Left lung (tissue), 10 donors: ENCODE data around the gene OSER1. TPM values are rescaled to one million over a fixed set of nuclear protein-coding genes. Genes with fewer than 3 reads are reported as not detected.
"Not testable (repeated sequence)": the region's sequence is repeated elsewhere in the genome, so short reads cannot be mapped to it uniquely, and the experiment has no call there.

Experiments used
- ATAC-seq: fragments of 200-7000 bp; cut with Tn5 transposase; one replicate; pipeline ENCODE4 v1.9.1; 2020; ENCODE audit warnings: moderate library complexity
- DNase-seq, 4 donors: peaks; one replicate each; pipeline ENCODE4 v3.0.0-alpha.2; 2013 to 2020
- H3K27ac ChIP-seq, 2 donors: fragments of 200-600 bp; sonication (generic) in 1 of 2; one replicate each; pipeline versions ENCODE4 v1.5.0 to v1.8.0; 2020 to 2021
- H3K27me3 ChIP-seq, 2 donors: fragments of 200-600 bp; sonication (generic) in 1 of 2; one replicate each; pipeline versions ENCODE4 v1.5.0 to v1.8.0; 2020 to 2021
- H3K36me3 ChIP-seq, 2 donors: fragments of 200-600 bp; sonication (generic) in 1 of 2; one replicate each; pipeline versions ENCODE4 v1.5.0 to v1.8.0; 2020 to 2021
- H3K4me1 ChIP-seq, 2 donors: fragments of 200-600 bp; one replicate each; pipeline ENCODE4 v1.8.0; 2021
- H3K4me3 ChIP-seq, 2 donors: fragments of 200-600 bp; sonication (generic) in 1 of 2; one replicate each; pipeline versions ENCODE4 v1.5.0 to v1.8.0; 2020 to 2021; ENCODE audit warnings: mild to moderate bottlenecking in 1 of 2
- H3K9me3 ChIP-seq, 2 donors: fragments of 200-600 bp; sonication (generic) in 1 of 2; one replicate each; pipeline versions ENCODE4 v1.5.0 to v1.8.0; 2020 to 2021
- CTCF ChIP-seq, 2 donors: fragments of 200-600 bp; sonication (generic) in 1 of 2; IDR thresholded peaks; one replicate each; pipeline versions ENCODE4 v1.5.0 to v1.8.0; 2021; ENCODE audit warnings: antibody characterized with exemption in 2 of 2
- intact Hi-C, 2 donors: fragments of 100-400 bp; cut with DNase I; formaldehyde crosslinking; loops; one replicate each; pipeline versions ENCODE4 v1.11.2 to v1.14.2; 2022
- polyA plus RNA-seq, 6 donors: library from polyadenylated mRNA; unstranded; fragments of 120-200 nt; gene quantifications; one replicate each; pipeline ENCODE4 v1.2.1, GENCODE V29; 2013; ENCODE audit not compliant: insufficient read length in 6 of 6
- total RNA-seq, 2 donors: library from RNA; stranded (reverse); fragmentation: NEBNext Ultra II Directional; extraction: Animal tissue kit (Norgen Biotek cat#: 25700); gene quantifications; one replicate each; pipeline ENCODE4 v1.2.1, GENCODE V29; 2021
- donor health status: DM: no; HTN: yes; CAD: no.
- donor health status: DM: no; HTN: no; CAD: no.

OSER1 gene
- total and polyA plus RNA-seq, 8 donors = 22.3 to 44.8 (median 36.8) TPM

DNA sequence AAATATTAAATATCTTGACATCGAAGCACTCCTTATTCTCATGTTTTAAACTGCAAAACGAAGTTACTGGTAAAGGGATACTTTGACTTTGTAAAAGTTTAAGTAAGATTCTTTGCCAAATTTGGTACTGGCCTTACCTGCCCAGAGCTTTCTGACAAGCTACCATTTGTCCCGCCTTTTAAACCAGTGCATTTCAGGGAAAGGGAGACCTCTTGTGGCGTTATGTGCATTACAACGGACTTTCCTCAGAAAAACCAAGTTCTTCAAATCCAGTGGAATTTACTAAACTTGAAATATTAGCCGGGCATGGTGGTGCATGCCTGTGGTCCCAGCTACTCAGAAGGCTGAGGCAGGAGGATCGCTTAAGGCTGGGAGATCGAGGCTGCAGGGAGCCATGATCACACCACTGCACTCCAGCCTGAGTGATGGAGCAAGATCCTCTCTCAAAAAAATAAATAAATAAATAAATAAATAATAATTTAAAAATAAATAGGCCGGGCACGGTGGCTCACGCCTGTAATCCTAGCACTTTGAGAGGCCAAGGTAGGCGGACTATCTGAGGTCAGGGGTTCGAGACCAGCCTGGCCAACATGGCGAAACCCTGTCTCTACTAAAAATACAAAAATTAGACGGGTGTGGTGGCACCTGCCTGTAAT lies 20.2 kb downstream of the OSER1 start:
- ATAC-seq (peak; percentile 72), DNase-seq (peak in 2 of 4 donors; percentile 44 to 70)
- peak; percentile 66 to 68 for TF ChIP-seq CTCF (IDR thresholded peaks at IDR 0.05)
- H3K9me3 ChIP-seq, H3K27ac ChIP-seq, H3K4me3 ChIP-seq, H3K36me3 ChIP-seq, intact Hi-C loops: not testable (repeated sequence)
- Histone ChIP-seq H3K4me1 (peaks cover 9 to 15% of the 10 kb centered on the region in 2 donors), H3K27me3 (peaks cover 7 to 39% of the 10 kb centered on the region in 2 donors)

- Histone ChIP-seq H3K27me3 (peaks cover 7 to 44% of the 10 kb centered on the region in 2 donors), H3K27ac (no peak overlapping the region), H3K36me3 (no peaks in the 10 kb centered on the region), H3K4me3 (no peak overlapping the region), H3K9me3 (no peaks in the 10 kb centered on the region), H3K4me1 (peaks cover 9 to 15% of the 10 kb centered on the region in 2 donors)
- TF ChIP-seq CTCF (IDR thresholded peaks at IDR 0.05) = no peak
- DNase-seq (no peak), ATAC-seq (peak; percentile 15)
- intact Hi-C loops = loop anchor here in 1 of 2 donors (2.0 kb wide), 1 partner anchor 72 kb away; no protein-coding TSS in a partner anchor
Observed at GRCh38 chr20:44188752-44189151, 21.8 kb downstream of the OSER1 start.

DNA sequence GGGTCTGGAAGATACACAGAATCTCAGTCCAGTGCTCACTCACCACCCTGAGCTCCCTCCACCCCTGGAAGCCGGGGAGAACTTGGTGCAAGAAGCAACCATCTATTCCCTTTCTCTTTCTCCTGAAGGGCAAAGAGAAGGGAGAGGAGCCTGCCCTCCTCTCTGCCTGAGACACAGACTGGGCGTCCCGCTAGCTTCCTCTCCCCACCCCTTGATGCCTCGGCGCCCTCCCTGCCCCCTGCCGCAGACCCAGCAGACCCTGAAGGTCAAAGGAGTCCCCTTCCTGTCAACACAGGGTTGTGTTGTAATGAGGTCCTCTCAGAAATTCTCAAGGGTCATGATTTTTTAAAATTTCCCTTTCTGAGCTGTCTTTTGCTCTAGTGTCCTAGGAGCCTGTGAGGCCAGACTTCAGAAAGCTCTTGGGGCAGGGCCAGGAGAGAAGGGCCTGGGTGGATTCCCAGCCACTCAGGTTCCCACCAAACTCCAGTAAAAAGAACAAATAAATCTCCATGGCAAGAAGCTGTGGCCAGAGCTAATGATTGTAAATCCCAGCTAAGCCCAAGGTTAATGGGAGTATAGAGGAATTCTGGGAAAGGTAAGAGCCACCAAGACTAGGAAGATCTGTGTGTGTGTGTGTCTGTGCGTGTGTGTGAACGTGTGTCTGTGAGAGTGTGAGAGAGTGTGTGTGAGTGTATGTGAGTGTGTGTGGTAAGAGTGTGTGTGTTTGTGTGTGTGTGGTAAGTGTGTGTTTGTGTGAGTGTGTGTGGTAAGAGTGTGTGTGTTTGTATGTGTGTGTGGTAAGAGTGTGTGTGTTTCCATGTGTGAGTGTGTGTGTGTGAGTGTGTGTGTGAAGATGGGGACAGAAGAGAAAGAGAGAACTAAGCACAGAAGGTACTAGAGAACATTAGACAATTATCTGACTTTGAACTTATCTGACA lies 22.5 kb downstream of the OSER1 start:
- Histone ChIP-seq H3K9me3 (no peaks in the 10 kb centered on the region), H3K4me1 (peaks cover 9 to 15% of the 10 kb centered on the region in 2 donors), H3K4me3 (peak overlapping the region in 1 of 2 donors; percentile 21), H3K27ac (no peak overlapping the region), H3K36me3 (no peaks in the 10 kb centered on the region), H3K27me3 (peaks cover 7 to 50% of the 10 kb centered on the region in 2 donors)
- intact Hi-C loops = loop anchor here in 1 of 2 donors (2.0 kb wide), 1 partner anchor 71 kb away; no protein-coding TSS in a partner anchor
- TF ChIP-seq CTCF (IDR thresholded peaks at IDR 0.05) = no peak
- DNase-seq = no peak
- peak; percentile 22 for ATAC-seq

DNA sequence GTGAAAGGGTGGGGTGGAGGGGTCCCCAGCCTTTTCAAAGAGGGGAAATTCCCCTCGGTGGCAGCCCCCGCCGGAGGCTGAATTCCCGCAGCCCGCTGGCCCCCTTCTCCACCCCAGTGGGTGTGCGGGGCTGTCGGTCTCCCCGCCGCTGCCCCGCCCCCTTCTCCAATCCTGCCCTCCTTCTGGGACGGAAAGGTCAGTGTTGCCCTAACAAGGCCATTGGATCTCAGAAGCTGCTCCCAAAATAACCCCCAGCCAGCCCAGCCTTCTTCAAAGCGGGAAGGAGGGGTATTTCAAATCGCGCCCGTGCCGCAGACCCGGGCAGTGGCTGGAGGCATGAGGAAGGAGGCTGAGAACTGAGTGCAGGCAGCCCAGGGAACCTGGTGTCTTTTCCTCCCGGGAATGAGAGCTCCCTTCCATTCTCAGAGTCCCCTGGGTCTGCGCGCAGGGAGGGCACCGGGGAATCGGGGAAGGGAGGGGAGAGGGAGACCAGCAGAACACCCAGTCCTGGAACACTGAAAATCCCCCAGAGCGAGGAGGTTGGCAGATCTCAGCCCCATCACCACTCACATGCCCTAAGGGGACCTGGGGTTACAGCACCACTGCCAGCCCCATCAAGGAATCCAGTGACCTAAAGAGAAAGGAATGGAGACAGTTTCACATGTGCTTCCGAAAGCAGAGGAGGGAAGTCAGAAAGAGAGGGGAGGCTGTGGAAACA lies 23.4 kb downstream of the OSER1 start, which contains the start of gene JPH2:
JPH2 (minus strand) TSS at position 135 of the 718 bp plus-strand sequence. CDS start 483 bp downstream, outside the sequence.
- Histone ChIP-seq H3K9me3 (no peaks in the 10 kb centered on the region), H3K36me3 (no peaks in the 10 kb centered on the region), H3K27me3 (peaks cover 7 to 59% of the 10 kb centered on the region in 2 donors), H3K4me1 (peaks cover 9 to 15% of the 10 kb centered on the region in 2 donors), H3K4me3 (peak within 1 kb of the TSS; percentile 15 to 21), H3K27ac (no peak within 1 kb of the TSS)
- TF ChIP-seq CTCF (IDR thresholded peaks at IDR 0.05) = no peak
- intact Hi-C loops = no loop called here
- ATAC-seq (peak; percentile 50), DNase-seq (no peak)
